ENCODE results near the gene EXOC6B. TPM values are rescaled to one million over a fixed set of nuclear protein-coding genes. Genes with fewer than 3 reads are reported as not detected.
A peak's percentile ranks its signal among the peaks of the same experiment; 100 is the strongest.

Gene EXOC6B
- total RNA-seq, 1 experiment from 2014 or later, result 40.1 TPM

- no peak overlapping the region for H2BK20ac ChIP-seq (ENCODE audit: low read depth, low read length, poor library complexity, severe bottlenecking)
- no peak overlapping the region for H2BK120ac ChIP-seq (ENCODE audit: low read depth, low read length, poor library complexity, severe bottlenecking)
- no peak overlapping the region for H3K14ac ChIP-seq (ENCODE audit: insufficient read depth, low read length)
- no peaks in the 10 kb centered on the region for H3K23me2 ChIP-seq (ENCODE audit: insufficient read length, low read depth, low read length, poor library complexity, severe bottlenecking)
- H3K4me1 ChIP-seq (ENCODE audit: insufficient read depth, low read length), result peaks cover 2% of the 10 kb centered on the region; the same call in 1 of the 2 replicates
- no peak overlapping the region for H3T11ph ChIP-seq (ENCODE audit: low read length)
- no CpG with 5 or more reads among the region's 5 CpGs for WGBS (ENCODE audit: extremely low coverage, insufficient read length, low lambda C conversion rate)
- no peak overlapping the region for H3K23ac ChIP-seq (ENCODE audit: insufficient read length, low read depth, low read length)
- no peak overlapping the region for H3K56ac ChIP-seq (ENCODE audit: insufficient read length, low read depth, low read length)
- no peak overlapping the region for H2AK5ac ChIP-seq (ENCODE audit: insufficient read length, low read length)
- H4K91ac ChIP-seq (ENCODE audit: insufficient read length, low read depth, low read length), result no peak overlapping the region
- peak overlapping the region in 1 of 3 experiments; percentile 50; a peak in 1 of 7 replicates for H3K27ac Mint-ChIP-seq
- no peaks in the 10 kb centered on the region for H3K79me1 ChIP-seq (ENCODE audit: insufficient read depth, low read depth, low read length, poor library complexity, severe bottlenecking)
- H2BK5ac ChIP-seq (ENCODE audit: insufficient read length, low read length), result no peak overlapping the region
- TF ChIP-seq, protein P1, sequence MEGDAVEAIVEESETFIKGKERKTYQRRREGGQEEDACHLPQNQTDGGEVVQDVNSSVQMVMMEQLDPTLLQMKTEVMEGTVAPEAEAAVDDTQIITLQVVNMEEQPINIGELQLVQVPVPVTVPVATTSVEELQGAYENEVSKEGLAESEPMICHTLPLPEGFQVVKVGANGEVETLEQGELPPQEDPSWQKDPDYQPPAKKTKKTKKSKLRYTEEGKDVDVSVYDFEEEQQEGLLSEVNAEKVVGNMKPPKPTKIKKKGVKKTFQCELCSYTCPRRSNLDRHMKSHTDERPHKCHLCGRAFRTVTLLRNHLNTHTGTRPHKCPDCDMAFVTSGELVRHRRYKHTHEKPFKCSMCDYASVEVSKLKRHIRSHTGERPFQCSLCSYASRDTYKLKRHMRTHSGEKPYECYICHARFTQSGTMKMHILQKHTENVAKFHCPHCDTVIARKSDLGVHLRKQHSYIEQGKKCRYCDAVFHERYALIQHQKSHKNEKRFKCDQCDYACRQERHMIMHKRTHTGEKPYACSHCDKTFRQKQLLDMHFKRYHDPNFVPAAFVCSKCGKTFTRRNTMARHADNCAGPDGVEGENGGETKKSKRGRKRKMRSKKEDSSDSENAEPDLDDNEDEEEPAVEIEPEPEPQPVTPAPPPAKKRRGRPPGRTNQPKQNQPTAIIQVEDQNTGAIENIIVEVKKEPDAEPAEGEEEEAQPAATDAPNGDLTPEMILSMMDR (conservative IDR thresholded peaks at IDR 0.05), result no peak
- no peaks in the 10 kb centered on the region for H3K27me3 Mint-ChIP-seq (ENCODE audit: low read depth)
- no peak overlapping the region for H2BK15ac ChIP-seq (ENCODE audit: low read depth, low read length)
- H4K20me1 ChIP-seq (ENCODE audit: control insufficient read depth, insufficient read depth, insufficient read length), result no peaks in the 10 kb centered on the region
- no peaks in the 10 kb centered on the region for H3K36me3 Mint-ChIP-seq (ENCODE audit: insufficient read depth in 1 of 3, low read depth in 3 of 3)
- no peak overlapping the region for H3K4me3 Mint-ChIP-seq
- no peaks in the 10 kb centered on the region for H3K27me3 ChIP-seq (ENCODE audit: insufficient read depth, low read length)
- H3K4ac ChIP-seq (ENCODE audit: low read depth, low read length), result no peak overlapping the region
- no peak overlapping the region for H4K8ac ChIP-seq (replicated peaks; ENCODE audit: insufficient read length, low read depth, low read length)
- peaks cover 7 to 10% of the 10 kb centered on the region in 2 experiments for H3K4me1 Mint-ChIP-seq
- H3K27ac ChIP-seq (ENCODE audit: insufficient read length, low read depth, low read length), result no peak overlapping the region
- H3K9me3 ChIP-seq (ENCODE audit: control insufficient read depth, low read depth, low read length), result no peaks in the 10 kb centered on the region
- H3K4me2 ChIP-seq (ENCODE audit: insufficient read depth, insufficient read length, low read length), result no peak overlapping the region
- H3K9me3 Mint-ChIP-seq, result no peaks in the 10 kb centered on the region
- no peak overlapping the region for H3K18ac ChIP-seq (ENCODE audit: insufficient read length, low read depth, low read length)
- no peak overlapping the region for H4K5ac ChIP-seq (ENCODE audit: insufficient read length, low read depth, low read length)
- H3K9ac ChIP-seq (ENCODE audit: extremely low read depth, insufficient read length, low read length), result no peak overlapping the region
- no peak overlapping the region for H2AFZ ChIP-seq (ENCODE audit: low read length)
- no peaks in the 10 kb centered on the region; the same call in 1 of the 2 replicates for H3K79me2 ChIP-seq (ENCODE audit: insufficient read depth, low read length)
- no peak overlapping the region for H2BK12ac ChIP-seq (ENCODE audit: insufficient read length, low read depth, low read length)
- DNase-seq, result no peak
Measured at GRCh38 chr2:72689579-72690195, 136.1 kb downstream of the EXOC6B start.
